C4-2B (cell line): ENCODE results near the gene UBE2J2.

Experiments
- CTCF ChIP-seq: fragments of 450-650 bp; conservative IDR thresholded peaks from 2 replicates; pipeline ENCODE4 v1.5.1; 2017; ENCODE audit warnings: mild to moderate bottlenecking
- ZFX ChIP-seq: fragments of 450-650 bp; IDR thresholded peaks from 2 replicates; pipeline ENCODE4 v1.6.1; 2017

DNA sequence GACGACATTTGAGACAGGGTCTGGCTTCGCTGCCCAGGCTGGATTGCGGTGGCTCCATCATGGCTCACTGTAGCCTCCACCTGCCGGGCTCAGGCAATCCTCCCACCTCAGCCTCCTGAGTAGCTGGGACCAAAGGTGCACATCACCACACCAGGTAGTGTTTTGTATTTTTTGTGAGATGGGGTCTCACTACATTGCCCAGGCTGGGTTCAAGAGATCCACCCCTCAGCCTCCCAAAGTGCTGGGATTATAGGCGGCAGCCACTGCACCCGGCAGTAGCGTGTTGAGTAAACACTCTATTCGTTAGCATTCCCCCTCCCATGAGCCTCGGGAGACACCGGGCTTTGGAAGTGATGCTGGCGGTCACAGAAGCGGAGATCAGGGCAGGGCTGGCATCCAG, 20.3 kb downstream of the UBE2J2 start:
- no peak for TF ChIP-seq CTCF
- TF ChIP-seq ZFX, result no peak
